Inflammatory macrophage (primary cell): ENCODE measurements around the gene GPR149.
A peak's percentile ranks its signal among the peaks of the same experiment; 100 is the strongest.
"Not testable (repeated sequence)": the region's sequence is repeated elsewhere in the genome, so short reads cannot be mapped to it uniquely, and the experiment has no call there.

Experiments
- DNase-seq, 2 donors: peaks; one replicate each; pipeline ENCODE4 v3.0.0-alpha.2; 2020 to 2022
- total RNA-seq, 18 experiments: gene quantifications; one replicate each; lab custom pipeline; 2026; ENCODE audit warnings: mixed read lengths in 6 of 18, inconsistent platforms in 2 of 18; lab: John Stamatoyannopoulos, UW

Gene GPR149
- total RNA-seq, result 0 to 0.13 (median 0) reads per million in 18 experiments

GRCh38 chr3:154430014-154430413, at the start of gene GPR149:
TSS of gene GPR149 (minus strand) at chr3:154430190. CDS start at chr3:154429615, 575 bp downstream.
- no peak for DNase-seq

GRCh38 chr3:154473769-154474168, 43.8 kb upstream of the GPR149 start:
- no peak for DNase-seq

GRCh38 chr3:154469585-154469984, 39.6 kb upstream of the GPR149 start:
- peak in 1 of 2 donors; percentile 23 for DNase-seq

GRCh38 chr3:154464440-154465190, 34.6 kb upstream of the GPR149 start:
- no peak for DNase-seq

- no peak for DNase-seq
Measured at GRCh38 chr3:154458560-154458959, 28.6 kb upstream of the GPR149 start.

GRCh38 chr3:154439081-154439480, 9.1 kb upstream of the GPR149 start:
- DNase-seq, result not testable (repeated sequence)

- DNase-seq, result no peak
Measured at GRCh38 chr3:154431043-154431442, 1.1 kb upstream of the GPR149 start.

GRCh38 chr3:154428286-154429206, 1.4 kb downstream of the GPR149 start:
- no peak for DNase-seq

GRCh38 chr3:154427685-154428285, 2.2 kb downstream of the GPR149 start:
- DNase-seq, result no peak

- DNase-seq, result no peak
Measured at GRCh38 chr3:154422694-154423093, 7.3 kb downstream of the GPR149 start.

- peak in 1 of 2 donors; percentile 5 for DNase-seq
Measured at GRCh38 chr3:154421083-154421482, 8.9 kb downstream of the GPR149 start.

GRCh38 chr3:154398084-154398967, 31.7 kb downstream of the GPR149 start:
- DNase-seq, result no peak

- no peak for DNase-seq
Measured at GRCh38 chr3:154389861-154390260, 40.1 kb downstream of the GPR149 start.

- DNase-seq, result no peak
Measured at GRCh38 chr3:154384479-154384878, 45.5 kb downstream of the GPR149 start.

- DNase-seq, result no peak
Measured at GRCh38 chr3:154378311-154378710, 51.7 kb downstream of the GPR149 start.

GRCh38 chr3:154367221-154367620, 62.8 kb downstream of the GPR149 start:
- DNase-seq, result no peak

- no peak for DNase-seq
Measured at GRCh38 chr3:154364849-154365248, 65.1 kb downstream of the GPR149 start.

GRCh38 chr3:154361099-154361498, 68.9 kb downstream of the GPR149 start:
- DNase-seq, result no peak

GRCh38 chr3:154356009-154356408, 74.0 kb downstream of the GPR149 start:
- no peak for DNase-seq

- no peak for DNase-seq
Measured at GRCh38 chr3:154349223-154349622, 80.8 kb downstream of the GPR149 start.

GRCh38 chr3:154345422-154346122, 84.4 kb downstream of the GPR149 start:
- DNase-seq, result no peak
